ENCODE results near the gene KIF1A. TPM values are rescaled to one million over a fixed set of nuclear protein-coding genes. Genes with fewer than 3 reads are reported as not detected.

Gene KIF1A
- total and polyA plus RNA-seq, 2 of the 8 experiments (the other 6 are each of a cell fraction or from before 2014, with no cell fraction given), result 61.3 to 281 TPM

DNA sequence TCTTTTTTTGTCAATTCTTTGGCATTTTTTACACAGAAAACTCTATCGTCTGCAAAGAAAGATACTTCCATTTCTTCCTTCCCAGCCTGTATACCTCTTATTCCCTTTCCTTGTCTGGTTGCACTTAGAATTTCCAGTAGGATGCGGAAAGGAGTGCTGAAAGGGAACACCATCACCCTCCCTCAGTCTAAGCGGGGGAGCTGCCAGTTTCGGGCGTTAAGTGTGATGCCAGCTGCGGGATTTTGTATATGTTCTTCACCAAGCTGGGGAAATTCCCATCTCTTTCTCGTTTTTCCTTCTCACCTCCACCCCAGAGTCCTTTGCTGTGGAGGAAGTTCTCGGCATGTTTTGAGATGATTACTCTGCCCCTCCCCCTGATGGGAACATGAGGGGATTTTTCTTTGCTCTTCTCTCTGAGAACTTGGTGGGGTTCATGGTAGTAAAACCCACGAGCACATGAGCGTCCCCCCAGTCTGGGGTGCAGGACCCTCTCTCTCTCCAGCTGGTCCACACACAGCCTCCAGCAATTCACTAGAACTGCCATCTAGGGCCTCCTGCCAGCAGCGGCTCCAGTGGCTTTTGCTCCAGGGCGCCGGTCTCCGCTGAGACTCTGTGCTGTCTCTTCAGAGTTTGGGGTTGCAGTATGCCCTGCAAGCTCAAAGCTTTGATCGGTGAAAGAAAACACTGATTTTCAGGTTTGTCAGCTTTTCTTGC, 112.8 kb downstream of the KIF1A start:
- H2BK120ac ChIP-seq (replicated peaks; ENCODE audit: low read depth, low read length), result no peak overlapping the region
- H3K79me1 ChIP-seq (ENCODE audit: low read depth, low read length), result no peaks in the 10 kb centered on the region
- H3K56ac ChIP-seq (replicated peaks; ENCODE audit: insufficient read length, low read depth, low read length), result no peak overlapping the region
- H3K14ac ChIP-seq (ENCODE audit: insufficient read length), result no peak overlapping the region
- no peak overlapping the region for H2AK5ac ChIP-seq (ENCODE audit: low read depth, low read length)
- H3K27ac ChIP-seq (ENCODE audit: low read depth, low read length), result no peak overlapping the region
- H3K23ac ChIP-seq (ENCODE audit: insufficient read length), result no peak overlapping the region
- POLR2A ChIA-PET (ENCODE audit: partially characterized antibody), result interaction anchor here (1.4 kb wide), 1 partner anchor 15 kb away, joined by 4 read pairs; no protein-coding TSS in a partner anchor
- no peak overlapping the region for H2BK5ac ChIP-seq (ENCODE audit: low read depth, low read length)
- no peaks in the 10 kb centered on the region for H3K9me3 ChIP-seq (ENCODE audit: insufficient read depth in 2 of 2, low read depth in 1 of 2, low read length in 1 of 2)
- no peak overlapping the region for H2AFZ ChIP-seq (ENCODE audit: low read length)
- no peak overlapping the region for H4K5ac ChIP-seq (ENCODE audit: insufficient read length, low read depth, low read length)
- no peak overlapping the region for H3K4ac ChIP-seq (replicated peaks; ENCODE audit: insufficient read length, low read depth, low read length)
- H3K27me3 ChIP-seq (replicated peaks in 1 of 4; ENCODE audit: control insufficient read depth in 3 of 4, extremely low read depth in 1 of 4, insufficient read depth in 3 of 4, low read length in 3 of 4), result no peaks in the 10 kb centered on the region
- no peak overlapping the region for H3K18ac ChIP-seq (ENCODE audit: extremely low read depth, low read length)
- 80% methylated on average over 15 of the region's 15 CpGs; no CpG with 5 or more reads in 1 of the 2 experiments for WGBS, 2 experiments (ENCODE audit: extremely low coverage in 1 of 2, insufficient coverage in 1 of 2, insufficient read length in 1 of 2, insufficient replicate concordance in 2 of 2, low coverage in 1 of 2, low lambda C conversion rate in 2 of 2, missing lambda C conversion rate in 1 of 2)
- H3K4me2 ChIP-seq (ENCODE audit: insufficient read depth in 1 of 2, low read depth in 2 of 2, low read length in 2 of 2), result no peak overlapping the region
- H2BK20ac ChIP-seq (ENCODE audit: low read length), result no peak overlapping the region
- no peak overlapping the region for H2BK15ac ChIP-seq (ENCODE audit: low read length)
- H4K91ac ChIP-seq (replicated peaks; ENCODE audit: insufficient read length, low read length), result no peak overlapping the region
- no peak overlapping the region for H2BK12ac ChIP-seq (ENCODE audit: low read depth, low read length)
- no peaks in the 10 kb centered on the region for H3K36me3 ChIP-seq (ENCODE audit: control insufficient read depth in 2 of 4, insufficient read depth in 4 of 4, low read length in 3 of 4)
- DNase-seq (ENCODE audit: low read depth in 1 of 2, low spot score in 2 of 2) (no peak), FAIRE-seq (no peak)
- TF ChIP-seq GABPA (IDR thresholded peaks at IDR 0.05; ENCODE audit: borderline replicate concordance, insufficient read depth, low read length) (no peak), EZH2 (IDR thresholded peaks at IDR 0.05; ENCODE audit: low read depth, low read length, severe bottlenecking) (no peak), GTF2F1 (IDR thresholded peaks at IDR 0.05; ENCODE audit: borderline replicate concordance, low read depth, low read length) (no peak), KDM4A (IDR thresholded peaks at IDR 0.05; ENCODE audit: low read depth, low read length, severe bottlenecking) (no peak), JUN (IDR thresholded peaks at IDR 0.05; ENCODE audit: low read depth, low read length) (no peak), KDM1A (IDR thresholded peaks at IDR 0.05; ENCODE audit: borderline replicate concordance, low read length) (no peak), POU5F1 (IDR thresholded peaks at IDR 0.05; ENCODE audit: low read depth, low read length) (no peak), TAF7 (optimal IDR thresholded peaks at IDR 0.05; ENCODE audit: borderline replicate concordance, low read depth, low read length) (no peak), CHD2 (IDR thresholded peaks at IDR 0.05; ENCODE audit: low read length) (no peak)
- TF ChIP-seq, protein P1, sequence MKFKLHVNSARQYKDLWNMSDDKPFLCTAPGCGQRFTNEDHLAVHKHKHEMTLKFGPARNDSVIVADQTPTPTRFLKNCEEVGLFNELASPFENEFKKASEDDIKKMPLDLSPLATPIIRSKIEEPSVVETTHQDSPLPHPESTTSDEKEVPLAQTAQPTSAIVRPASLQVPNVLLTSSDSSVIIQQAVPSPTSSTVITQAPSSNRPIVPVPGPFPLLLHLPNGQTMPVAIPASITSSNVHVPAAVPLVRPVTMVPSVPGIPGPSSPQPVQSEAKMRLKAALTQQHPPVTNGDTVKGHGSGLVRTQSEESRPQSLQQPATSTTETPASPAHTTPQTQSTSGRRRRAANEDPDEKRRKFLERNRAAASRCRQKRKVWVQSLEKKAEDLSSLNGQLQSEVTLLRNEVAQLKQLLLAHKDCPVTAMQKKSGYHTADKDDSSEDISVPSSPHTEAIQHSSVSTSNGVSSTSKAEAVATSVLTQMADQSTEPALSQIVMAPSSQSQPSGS (IDR thresholded peaks at IDR 0.05; ENCODE audit: low read length), result no peak
- peaks cover 0 to 1% of the 10 kb centered on the region in 2 experiments for H4K20me1 ChIP-seq (replicated peaks in 1 of 2; ENCODE audit: control insufficient read depth in 1 of 2, insufficient read depth in 2 of 2, low read length in 2 of 2)
- no peak overlapping the region; a peak in 1 of 7 replicates for H3K9ac ChIP-seq (replicated peaks in 1 of 4; ENCODE audit: extremely low read depth in 1 of 4, low read depth in 3 of 4, low read length in 3 of 4)
- no peak overlapping the region for H3K4me3 ChIP-seq (ENCODE audit: extremely low read depth in 1 of 4, insufficient read depth in 2 of 4, low read depth in 3 of 4, low read length in 4 of 4)
- CTCF ChIA-PET (ENCODE audit: partially characterized antibody), result interaction anchor here (0.9 to 1.2 kb wide), 3 partner anchors 13 to 59 kb away, joined by 3 read pairs; no protein-coding TSS in a partner anchor
- no peak overlapping the region; the same call in 1 of the 2 replicates for H4K8ac ChIP-seq (ENCODE audit: extremely low read depth, insufficient read depth, low read length)
- no peaks in the 10 kb centered on the region for H3K23me2 ChIP-seq (ENCODE audit: low read depth, low read length)
- H3K4me1 ChIP-seq (replicated peaks in 1 of 4; ENCODE audit: control insufficient read depth in 3 of 4, insufficient read depth in 4 of 4, low read length in 3 of 4), result no peaks in the 10 kb centered on the region; a peak in 1 of 7 replicates
- no peaks in the 10 kb centered on the region for H3K79me2 ChIP-seq (ENCODE audit: control insufficient read depth in 1 of 2, insufficient read depth in 2 of 2, low read length in 2 of 2)
